A673 (cell line): ENCODE data around the gene MYOCD.

ENCODE experiments used
- CTCF ChIP-seq: fragments of 300-800, 200-600 bp; sonication (generic); conservative IDR thresholded peaks from 2 replicates; pipeline ENCODE4 v1.5.1; 2017; ENCODE audit warnings: low read depth, mild to moderate bottlenecking, antibody characterized with exemption, low read length, moderate library complexity, mixed read lengths
- EZH2 ChIP-seq: fragments of 200-600 bp; sonication (generic); IDR thresholded peaks from 2 replicates; pipeline ENCODE4 v1.6.1; 2017; ENCODE audit warnings: borderline replicate concordance, low read depth, mild to moderate bottlenecking, mixed read lengths, antibody characterized with exemption, low read length; ENCODE audit not compliant: poor library complexity, severe bottlenecking

GRCh38 chr17:12727076-12727760, 61.5 kb downstream of the MYOCD start:
- TF ChIP-seq CTCF (no peak), EZH2 (no peak)
